BE2C (cell line): Measurements from ENCODE around the gene B3GALT4.

ENCODE experiments used
- DNase-seq: peaks from one replicate; pipeline ENCODE4 v3.0.0-alpha.2; 2020
- H3K27me3 ChIP-seq: fragments of 250-450 bp; sonication (Bioruptor Pico); 2 replicates; pipeline ENCODE4 v1.5.1; 2020; ENCODE audit warnings: mild to moderate bottlenecking
- H3K36me3 ChIP-seq: fragments of 250-450 bp; sonication (Bioruptor Pico); 2 replicates; pipeline ENCODE4 v1.5.1; 2020; ENCODE audit warnings: mild to moderate bottlenecking
- H3K4me1 ChIP-seq: fragments of 250-450 bp; sonication (Bioruptor Pico); 2 replicates; pipeline ENCODE4 v1.5.1; 2020
- H3K4me3 ChIP-seq: 2 replicates; pipeline ENCODE4 v1.5.1; 2011; ENCODE audit warnings: low read depth, low read length
- H3K9me3 ChIP-seq: fragments of 250-450 bp; sonication (Bioruptor Pico); 2 replicates; pipeline ENCODE4 v1.5.1; 2020
- CTCF ChIP-seq: IDR thresholded peaks from 2 replicates; pipeline ENCODE4 v1.5.1; 2012; ENCODE audit warnings: mild to moderate bottlenecking, low read depth, low read length

The B3GALT4 gene

GRCh38 chr6:33288921-33289783 lies 12.2 kb downstream of the B3GALT4 start, which contains the start of the genes PFDN6 and WDR46:
Gene PFDN6 (plus strand): TSS chr6:33289601. CDS start chr6:33289857, 256 bp downstream.
Gene WDR46 (minus strand): TSS chr6:33289239. CDS start chr6:33289170, 69 bp downstream.
- no peaks in the 10 kb centered on the region; the same call in 1 of the 2 replicates for H3K4me1 ChIP-seq
- H3K27me3 ChIP-seq, result no peaks in the 10 kb centered on the region
- H3K9me3 ChIP-seq, result no peaks in the 10 kb centered on the region
- TF ChIP-seq CTCF, result no peak
- H3K4me3 ChIP-seq, result peak within 1 kb of the TSS; percentile 100
- peaks cover 38% of the 10 kb centered on the region for H3K36me3 ChIP-seq
- peak; percentile 81 for DNase-seq

GRCh38 chr6:33289784-33290315 lies 12.9 kb downstream of the B3GALT4 start:
- no peak for DNase-seq

GRCh38 chr6:33290459-33290858 lies 13.5 kb downstream of the B3GALT4 start:
- TF ChIP-seq CTCF, result no peak
- Histone ChIP-seq H3K36me3 (peaks cover 35% of the 10 kb centered on the region), H3K9me3 (no peaks in the 10 kb centered on the region), H3K4me1 (no peaks in the 10 kb centered on the region; the same call in 1 of the 2 replicates), H3K27me3 (no peaks in the 10 kb centered on the region), H3K4me3 (peak overlapping the region; percentile 100)
- DNase-seq, result no peak

More at GRCh38 chr6:33289784-33290315, 12.9 kb downstream of the B3GALT4 start:
- Histone ChIP-seq H3K4me3 (peak overlapping the region; percentile 100), H3K4me1 (no peaks in the 10 kb centered on the region; the same call in 1 of the 2 replicates), H3K9me3 (no peaks in the 10 kb centered on the region), H3K27me3 (no peaks in the 10 kb centered on the region), H3K36me3 (peaks cover 38% of the 10 kb centered on the region)
- no peak for TF ChIP-seq CTCF

GRCh38 chr6:33292996-33293682 lies 16.2 kb downstream of the B3GALT4 start:
- H3K27me3 ChIP-seq, result no peaks in the 10 kb centered on the region
- DNase-seq, result no peak
- peaks cover 14% of the 10 kb centered on the region for H3K36me3 ChIP-seq
- H3K9me3 ChIP-seq, result no peaks in the 10 kb centered on the region
- no peak overlapping the region for H3K4me3 ChIP-seq
- TF ChIP-seq CTCF, result no peak
- no peaks in the 10 kb centered on the region; the same call in 1 of the 2 replicates for H3K4me1 ChIP-seq

- Histone ChIP-seq H3K9me3 (no peaks in the 10 kb centered on the region), H3K4me1 (no peaks in the 10 kb centered on the region; the same call in 1 of the 2 replicates), H3K27me3 (no peaks in the 10 kb centered on the region), H3K36me3 (peaks cover 14% of the 10 kb centered on the region), H3K4me3 (no peak overlapping the region)
- DNase-seq, result no peak
- no peak for TF ChIP-seq CTCF
Measured at GRCh38 chr6:33294086-33294823, 17.3 kb downstream of the B3GALT4 start.
